ENCODE data around the gene PPFIA4.

Gene PPFIA4

GRCh38 chr1:203082571-203083462 is 56.5 kb downstream of the PPFIA4 start:
- DNase-seq (ENCODE audit: low spot score), result peak; percentile 44

GRCh38 chr1:203083463-203083921 is 57.2 kb downstream of the PPFIA4 start:
- no peak for DNase-seq (ENCODE audit: low spot score)

GRCh38 chr1:203084588-203085527 is 58.6 kb downstream of the PPFIA4 start:
- DNase-seq (ENCODE audit: low spot score), result peak; percentile 89

DNA sequence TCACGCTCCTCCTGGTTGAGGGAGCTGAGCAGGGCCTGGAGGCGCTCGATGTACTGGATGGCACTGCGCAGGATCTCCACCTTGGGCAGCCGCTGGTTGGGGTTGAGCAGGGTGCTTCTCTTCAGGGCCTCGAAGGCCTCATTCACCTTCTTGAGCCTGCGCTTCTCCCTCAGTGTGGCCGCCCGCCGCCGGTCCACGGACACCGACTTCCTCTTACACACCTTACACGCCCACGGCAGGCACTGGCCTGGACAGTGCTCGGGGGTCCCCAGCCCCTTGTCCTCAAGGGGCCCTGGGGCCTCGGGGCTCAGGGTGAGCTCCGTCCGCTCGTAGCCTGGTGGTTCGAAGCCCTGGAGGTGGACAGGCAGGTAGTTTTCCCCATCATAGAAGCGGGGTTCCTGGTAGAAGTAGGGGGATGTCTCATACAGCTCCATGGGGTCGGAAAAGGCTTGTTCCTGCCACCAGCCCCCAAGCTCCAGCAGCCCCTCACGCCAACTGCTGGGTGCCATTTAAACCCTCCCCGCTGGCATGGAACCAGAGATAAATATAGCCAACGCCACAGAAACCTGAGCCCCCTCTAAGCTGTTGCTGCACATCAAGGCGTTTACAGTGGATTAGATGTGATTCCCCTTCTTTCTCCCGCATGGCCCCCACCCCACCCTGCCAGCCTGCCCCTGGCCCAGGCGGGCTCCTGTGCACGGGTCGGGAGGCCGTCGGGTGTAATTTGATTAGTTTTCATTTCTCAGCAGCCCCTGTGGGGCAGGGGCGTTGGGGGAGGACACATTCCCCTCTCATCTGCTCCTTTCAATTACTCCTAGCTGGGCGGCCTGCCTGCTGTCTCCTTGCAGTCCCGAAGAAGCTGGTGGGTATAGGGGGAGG is 59.5 kb downstream of the PPFIA4 start, which contains the start of gene MYOG:
Gene MYOG (minus strand): TSS at position 485 of the 879 bp plus-strand sequence. CDS start 51 bp downstream, at position 434.
- DNase-seq (ENCODE audit: low spot score), result no peak

GRCh38 chr1:203086992-203087763 is 60.9 kb downstream of the PPFIA4 start:
- no peak for DNase-seq (ENCODE audit: low spot score)

GRCh38 chr1:203088441-203088840 is 62.1 kb downstream of the PPFIA4 start:
- DNase-seq (ENCODE audit: low spot score), result no peak

DNA sequence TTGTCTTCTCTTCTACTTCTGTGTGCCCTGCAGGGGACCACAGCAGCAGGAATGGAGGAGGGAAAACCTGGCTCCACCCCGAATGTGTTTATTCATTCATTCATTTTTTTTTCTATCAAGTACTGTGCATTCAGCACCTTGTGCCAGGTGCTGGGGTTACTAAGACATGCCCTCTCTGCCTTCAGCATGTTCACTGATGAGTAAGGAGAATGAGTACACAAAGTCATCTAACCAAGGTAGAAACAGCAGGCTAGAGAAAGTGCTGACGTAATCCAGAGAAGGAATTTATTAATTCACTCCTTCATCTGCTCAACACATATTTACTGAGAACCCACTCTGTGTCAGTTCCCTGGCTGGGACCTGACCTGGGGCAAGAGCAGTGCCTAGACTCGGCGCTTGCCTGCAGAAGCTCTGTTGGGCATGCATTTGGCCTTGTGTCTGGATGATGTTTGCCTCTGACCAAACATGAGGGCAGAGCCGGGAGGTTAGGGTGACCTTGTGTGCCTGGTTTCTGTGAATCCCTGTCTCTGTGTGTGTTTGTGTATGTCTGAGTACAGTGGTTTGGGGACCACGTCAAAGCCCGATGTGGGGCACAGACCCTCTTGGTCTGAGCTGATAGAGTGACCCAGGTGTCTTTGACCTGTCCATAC is 62.8 kb downstream of the PPFIA4 start:
- DNase-seq (ENCODE audit: low spot score), result no peak

DNA sequence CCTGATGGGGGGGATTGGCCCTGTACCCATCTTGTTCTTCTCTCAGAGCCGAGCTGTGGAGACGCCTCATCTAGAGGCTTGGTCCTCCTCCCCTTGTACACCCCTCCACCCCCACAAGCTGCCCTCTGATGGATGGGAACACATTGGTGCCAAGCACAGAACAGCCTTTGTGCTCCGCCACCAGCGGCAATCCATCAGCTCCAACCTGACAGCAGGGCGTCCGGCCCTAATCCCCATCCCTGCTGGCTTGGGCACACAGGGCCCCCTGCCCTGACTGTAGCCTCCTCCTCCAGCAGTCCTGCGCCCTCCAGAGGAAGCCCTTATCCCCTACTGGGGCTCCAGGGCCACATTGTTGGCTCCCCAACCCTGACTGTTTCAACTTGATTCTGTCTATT is 63.4 kb downstream of the PPFIA4 start:
- no peak for DNase-seq (ENCODE audit: low spot score)

- DNase-seq (ENCODE audit: low spot score), result no peak
These were observed 64.3 kb downstream of the PPFIA4 start for GRCh38 chr1:203090421-203091198.

GRCh38 chr1:203091199-203091477 is 64.8 kb downstream of the PPFIA4 start:
- no peak for DNase-seq (ENCODE audit: low spot score)

- no peak for DNase-seq (ENCODE audit: low spot score)
These were observed 65.6 kb downstream of the PPFIA4 start for GRCh38 chr1:203091761-203092330.

GRCh38 chr1:203093754-203094410 is 67.6 kb downstream of the PPFIA4 start:
- DNase-seq (ENCODE audit: low spot score), result no peak

- DNase-seq (ENCODE audit: low spot score), result no peak
These were observed 68.9 kb downstream of the PPFIA4 start for GRCh38 chr1:203095061-203095690.

GRCh38 chr1:203096566-203096965 is 70.3 kb downstream of the PPFIA4 start:
- no peak for DNase-seq (ENCODE audit: low spot score)

DNA sequence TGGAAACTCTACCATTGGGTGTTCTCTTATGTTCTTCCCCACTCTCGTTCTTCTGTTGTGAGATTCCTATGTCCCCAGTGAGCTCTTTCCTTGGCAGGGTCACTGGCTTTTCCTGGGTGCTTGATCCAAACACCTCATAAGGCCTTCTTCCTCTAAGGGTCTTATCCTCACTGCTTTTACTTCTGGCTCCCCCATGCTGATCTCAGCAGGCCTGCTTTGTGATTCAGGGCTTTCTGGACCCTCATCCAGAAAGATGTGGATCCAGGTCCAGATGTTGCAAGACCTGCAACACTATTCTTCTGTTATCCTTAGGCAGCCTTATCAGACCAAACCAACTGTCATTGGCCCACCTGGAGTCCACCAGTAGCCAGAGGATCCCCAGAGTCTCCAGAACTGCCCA is 70.7 kb downstream of the PPFIA4 start:
- DNase-seq (ENCODE audit: low spot score), result no peak

- DNase-seq (ENCODE audit: low spot score), result no peak
These were observed 72.2 kb downstream of the PPFIA4 start for GRCh38 chr1:203098445-203098844.

GRCh38 chr1:203098914-203099520 is 72.7 kb downstream of the PPFIA4 start:
- no peak for DNase-seq (ENCODE audit: low spot score)

Measured in iPS-NIHi11 (cell line).